CD4-positive, alpha-beta memory T cell (primary cell): ENCODE data around the gene SNX14. TPM values are rescaled to one million over a fixed set of nuclear protein-coding genes. Genes with fewer than 3 reads are reported as not detected.

Experiments used
- CTCF ChIA-PET: fragments of 350-600 bp; sonication (Branson Sonifier 250); formaldehyde crosslinking; loops from one replicate; lab custom pipeline; 2021; ENCODE audit warnings: inconsistent platforms; ENCODE audit not compliant: partially characterized antibody; lab: Charles Lee
- POLR2A ChIA-PET: fragments of 350-600 bp; sonication (Branson Sonifier 250); formaldehyde crosslinking; loops from one replicate; lab custom pipeline; 2021; ENCODE audit not compliant: partially characterized antibody; lab: Charles Lee
- DNase-seq, 5 donors: peaks; one replicate each; pipeline versions ENCODE4 v3.0.0 to v3.0.0-alpha.2; 2020 to 2022; ENCODE audit warnings: mixed read lengths in 1 of 5
- H3K27ac ChIP-seq: one replicate; pipeline ENCODE4 v1.7.0; 2013; ENCODE audit warnings: low read depth, low read length
- H3K27me3 ChIP-seq: 2 replicates; pipeline ENCODE4 v1.7.0; 2013; ENCODE audit warnings: mild to moderate bottlenecking, low read length, moderate library complexity; ENCODE audit not compliant: insufficient read depth
- H3K36me3 ChIP-seq: 2 replicates; pipeline ENCODE4 v1.7.0; 2013; ENCODE audit warnings: mild to moderate bottlenecking, low read length, moderate library complexity; ENCODE audit not compliant: insufficient read depth
- H3K4me1 ChIP-seq: 2 replicates; pipeline ENCODE4 v1.7.0; 2013; ENCODE audit warnings: mild to moderate bottlenecking, low read length, moderate library complexity; ENCODE audit not compliant: insufficient read depth
- H3K4me3 ChIP-seq, 2 donors: one replicate each; pipeline ENCODE4 v1.7.0; 2013; ENCODE audit warnings: low read length in 2 of 2, mild to moderate bottlenecking in 1 of 2
- H3K9me3 ChIP-seq, 2 donors: one replicate each; pipeline ENCODE4 v1.7.0; 2013; ENCODE audit warnings: low read length in 2 of 2, control low read depth in 1 of 2; ENCODE audit not compliant: control insufficient read depth in 1 of 2
- H3K27ac Mint-ChIP-seq, 7 donors: one replicate each; pipeline ENCODE4 v1.8.0; 2020 to 2021; ENCODE audit warnings: mixed read lengths in 7 of 7, mild to moderate bottlenecking in 6 of 7, inconsistent platforms in 3 of 7, moderate library complexity in 3 of 7
- H3K27me3 Mint-ChIP-seq, 2 donors: one replicate each; pipeline ENCODE4 v1.8.0; 2020 to 2021; ENCODE audit warnings: mixed read lengths in 2 of 2
- H3K36me3 Mint-ChIP-seq, 2 donors: one replicate each; pipeline ENCODE4 v1.8.0; 2020 to 2021; ENCODE audit warnings: mixed read lengths in 2 of 2, inconsistent platforms in 1 of 2, mild to moderate bottlenecking in 1 of 2
- H3K4me1 Mint-ChIP-seq, 4 donors: one replicate each; pipeline ENCODE4 v1.8.0; 2020 to 2021; ENCODE audit warnings: mixed read lengths in 4 of 4, mild to moderate bottlenecking in 1 of 4
- H3K4me3 Mint-ChIP-seq, 8 donors: one replicate each; pipeline ENCODE4 v1.8.0; 2020 to 2021; ENCODE audit warnings: mixed read lengths in 8 of 8, mild to moderate bottlenecking in 7 of 8, moderate library complexity in 6 of 8, inconsistent platforms in 3 of 8
- H3K9me3 Mint-ChIP-seq, 8 donors: one replicate each; pipeline ENCODE4 v1.8.0; 2020 to 2021; ENCODE audit warnings: mixed read lengths in 8 of 8, mild to moderate bottlenecking in 5 of 8, inconsistent platforms in 3 of 8, moderate library complexity in 1 of 8
- intact Hi-C: fragments of 100-400 bp; cut with micrococcal nuclease; formaldehyde crosslinking; loops from one replicate; pipeline ENCODE4 v1.15.1; 2023
- polyA plus RNA-seq, 2 donors: library from polyadenylated mRNA; unstranded; fragments of 300-500 nt; fragmentation: Illumina TruSeq; gene quantifications; one replicate each; pipeline ENCODE4 v1.2.3, GENCODE V29; 2021
- total RNA-seq, 2 experiments: library from RNA; stranded (reverse); gene quantifications; one replicate each; pipeline ENCODE4 v1.2.3, GENCODE V29; 2021

Gene SNX14, protein sequence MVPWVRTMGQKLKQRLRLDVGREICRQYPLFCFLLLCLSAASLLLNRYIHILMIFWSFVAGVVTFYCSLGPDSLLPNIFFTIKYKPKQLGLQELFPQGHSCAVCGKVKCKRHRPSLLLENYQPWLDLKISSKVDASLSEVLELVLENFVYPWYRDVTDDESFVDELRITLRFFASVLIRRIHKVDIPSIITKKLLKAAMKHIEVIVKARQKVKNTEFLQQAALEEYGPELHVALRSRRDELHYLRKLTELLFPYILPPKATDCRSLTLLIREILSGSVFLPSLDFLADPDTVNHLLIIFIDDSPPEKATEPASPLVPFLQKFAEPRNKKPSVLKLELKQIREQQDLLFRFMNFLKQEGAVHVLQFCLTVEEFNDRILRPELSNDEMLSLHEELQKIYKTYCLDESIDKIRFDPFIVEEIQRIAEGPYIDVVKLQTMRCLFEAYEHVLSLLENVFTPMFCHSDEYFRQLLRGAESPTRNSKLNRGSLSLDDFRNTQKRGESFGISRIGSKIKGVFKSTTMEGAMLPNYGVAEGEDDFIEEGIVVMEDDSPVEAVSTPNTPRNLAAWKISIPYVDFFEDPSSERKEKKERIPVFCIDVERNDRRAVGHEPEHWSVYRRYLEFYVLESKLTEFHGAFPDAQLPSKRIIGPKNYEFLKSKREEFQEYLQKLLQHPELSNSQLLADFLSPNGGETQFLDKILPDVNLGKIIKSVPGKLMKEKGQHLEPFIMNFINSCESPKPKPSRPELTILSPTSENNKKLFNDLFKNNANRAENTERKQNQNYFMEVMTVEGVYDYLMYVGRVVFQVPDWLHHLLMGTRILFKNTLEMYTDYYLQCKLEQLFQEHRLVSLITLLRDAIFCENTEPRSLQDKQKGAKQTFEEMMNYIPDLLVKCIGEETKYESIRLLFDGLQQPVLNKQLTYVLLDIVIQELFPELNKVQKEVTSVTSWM
- total RNA-seq (10 to 100 TPM; 63.0 to 70.3 TPM), polyA plus RNA-seq (10 to 100 TPM; 42.6 to 58.7 TPM)

DNA sequence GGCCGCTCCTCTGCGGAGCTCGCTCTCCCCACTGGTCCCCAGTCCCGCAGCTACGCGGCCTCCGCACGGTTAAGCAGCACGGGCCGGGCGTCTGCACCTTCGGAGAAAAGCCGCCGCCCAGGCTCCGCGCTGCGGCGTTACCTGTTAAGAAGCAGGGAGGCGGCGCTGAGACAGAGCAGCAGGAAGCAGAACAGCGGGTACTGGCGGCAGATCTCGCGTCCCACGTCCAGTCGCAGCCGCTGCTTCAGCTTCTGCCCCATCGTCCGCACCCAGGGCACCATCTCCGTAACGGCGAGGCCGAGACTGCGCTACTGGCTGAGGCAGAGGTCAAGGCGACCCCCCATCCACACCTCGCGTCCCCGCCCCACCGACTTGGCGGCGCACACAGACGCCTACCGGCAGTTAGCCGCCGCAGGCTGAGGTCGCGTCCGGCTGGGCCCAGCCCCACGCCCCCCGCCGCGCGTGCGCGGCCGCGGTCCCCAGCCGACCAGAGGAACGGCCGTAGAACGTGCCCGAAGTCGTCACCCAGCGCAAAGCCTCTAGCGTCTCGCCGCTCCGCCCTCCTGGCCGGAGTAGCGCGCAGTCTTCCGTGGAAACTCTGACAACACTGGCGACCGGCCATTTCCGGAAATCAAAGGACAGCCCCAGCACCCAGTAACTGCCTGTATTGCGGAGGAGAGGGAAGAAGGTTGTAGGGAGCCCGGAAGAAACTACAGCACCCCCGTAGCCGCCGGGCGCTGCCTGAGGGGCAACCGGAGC lies at the start of gene SNX14:
TSS of gene SNX14 (minus strand) at position 421 of the 759 bp plus-strand sequence. CDS start at position 281, 140 bp downstream.
- Histone ChIP-seq H3K4me3 (peak within 1 kb of the TSS; percentile 59 to 86), H3K27me3 (no peaks in the 10 kb centered on the region), H3K27ac (peak within 1 kb of the TSS; percentile 83), H3K9me3 (no peaks in the 10 kb centered on the region), H3K4me1 (peaks cover 33% of the 10 kb centered on the region), H3K36me3 (no peaks in the 10 kb centered on the region)
- intact Hi-C loops = loop anchor here (1.0 to 5.0 kb wide), 5 partner anchors 49 to 1366 kb away; partner anchors contain the start of genes CEP162 and SYNCRIP
- H3K9me3 Mint-ChIP-seq = peaks cover 0 to 4% (median 0%) of the 10 kb centered on the region in 8 donors
- CTCF ChIA-PET = interaction anchor here (0.6 to 2.7 kb wide), 12 partner anchors 9 to 84 kb away, joined by 3 to 17 read pairs (median 3); no protein-coding TSS in a partner anchor
- peak; percentile 74 to 87 (median 78) for DNase-seq
- peaks cover 17 to 32% of the 10 kb centered on the region in 2 donors for H3K36me3 Mint-ChIP-seq
- POLR2A ChIA-PET = interaction anchor here (0.6 to 7.5 kb wide), 16 partner anchors 8 to 85 kb away, joined by 3 to 162 read pairs (median 4); partner anchors contain the start of gene SYNCRIP
- H3K27ac Mint-ChIP-seq = peak within 1 kb of the TSS; percentile 96 to 99 (median 98)
- H3K27me3 Mint-ChIP-seq = no peaks in the 10 kb centered on the region
- H3K4me3 Mint-ChIP-seq = peak within 1 kb of the TSS; percentile 92 to 98 (median 96)
- peaks cover 29 to 56% (median 43%) of the 10 kb centered on the region in 4 donors for H3K4me1 Mint-ChIP-seq

DNA sequence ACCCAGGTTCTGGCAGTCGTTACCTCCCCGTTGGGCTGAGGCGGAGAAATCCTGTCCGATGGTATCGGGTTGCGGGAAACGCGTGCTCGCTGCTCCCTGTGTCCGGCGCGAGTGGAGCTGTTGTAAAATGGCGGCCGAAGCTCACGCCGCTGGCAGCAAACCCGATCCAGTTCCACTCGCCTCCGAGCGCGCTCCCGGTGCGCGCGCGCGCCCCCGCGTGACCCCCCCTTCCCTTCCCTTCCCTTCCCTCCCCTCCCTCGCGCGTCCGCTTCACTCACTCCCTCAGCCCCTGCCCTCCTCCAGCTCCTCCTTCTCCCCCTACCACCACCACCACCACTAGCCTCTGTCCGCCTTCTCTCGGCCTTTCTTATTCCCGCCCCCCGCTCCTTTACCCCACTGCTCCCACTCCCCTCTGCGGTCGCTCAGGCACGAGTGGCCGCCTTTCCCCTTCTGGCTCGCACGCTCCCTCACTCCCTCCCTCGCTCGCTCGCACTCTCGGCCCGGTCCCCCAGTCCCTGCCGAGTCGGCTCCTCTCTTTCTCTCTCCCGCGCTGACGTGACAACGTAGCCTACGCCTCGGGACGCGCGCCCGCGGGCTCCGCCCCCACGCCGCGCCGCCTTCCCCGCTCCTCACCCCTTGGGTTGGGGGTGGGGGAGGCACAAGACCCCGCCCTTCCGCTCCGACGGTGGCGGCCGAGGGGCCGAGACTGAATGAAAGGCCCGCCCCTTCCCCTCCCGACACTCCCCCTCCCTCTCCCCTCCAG lies 49.3 kb upstream of the SNX14 start, which contains the start of gene SYNCRIP:
TSS of gene SYNCRIP (minus strand) at position 113 of the 763 bp plus-strand sequence. CDS start 1,447 bp downstream, outside the sequence.
- peaks cover 0 to 3% (median 0%) of the 10 kb centered on the region in 8 donors for H3K9me3 Mint-ChIP-seq
- H3K4me1 ChIP-seq = peaks cover 43% of the 10 kb centered on the region
- H3K9me3 ChIP-seq = no peaks in the 10 kb centered on the region
- ChIA-PET CTCF (interaction anchor here (0.8 to 9.4 kb wide), 6 partner anchors 12 to 38 kb away, joined by 3 to 129 read pairs (median 4); no protein-coding TSS in a partner anchor), POLR2A (interaction anchor here (0.8 to 14.8 kb wide), 18 partner anchors 8 to 1783 kb away, joined by 3 to 1033 read pairs (median 7); partner anchors contain the start of genes CEP162, CYB5R4, SNX14 and ZNF292)
- DNase-seq = peak; percentile 97 to 99 (median 99)
- no peaks in the 10 kb centered on the region for H3K27me3 ChIP-seq
- H3K4me3 ChIP-seq = peak within 1 kb of the TSS; percentile 82 to 98
- peaks cover 18% of the 10 kb centered on the region for H3K36me3 ChIP-seq
- peaks cover 32 to 50% of the 10 kb centered on the region in 2 donors for H3K36me3 Mint-ChIP-seq
- intact Hi-C loops = loop anchor here (1.0 kb wide), 2 partner anchors 35 to 49 kb away; no protein-coding TSS in a partner anchor
- peak within 1 kb of the TSS; percentile 92 to 98 (median 94) for H3K4me3 Mint-ChIP-seq
- peaks cover 0 to 2% of the 10 kb centered on the region in 2 donors for H3K27me3 Mint-ChIP-seq
- H3K4me1 Mint-ChIP-seq = peaks cover 38 to 65% (median 47%) of the 10 kb centered on the region in 4 donors
- H3K27ac Mint-ChIP-seq = peak within 1 kb of the TSS; percentile 98 to 100 (median 99)
- H3K27ac ChIP-seq = peak within 1 kb of the TSS; percentile 96

DNA sequence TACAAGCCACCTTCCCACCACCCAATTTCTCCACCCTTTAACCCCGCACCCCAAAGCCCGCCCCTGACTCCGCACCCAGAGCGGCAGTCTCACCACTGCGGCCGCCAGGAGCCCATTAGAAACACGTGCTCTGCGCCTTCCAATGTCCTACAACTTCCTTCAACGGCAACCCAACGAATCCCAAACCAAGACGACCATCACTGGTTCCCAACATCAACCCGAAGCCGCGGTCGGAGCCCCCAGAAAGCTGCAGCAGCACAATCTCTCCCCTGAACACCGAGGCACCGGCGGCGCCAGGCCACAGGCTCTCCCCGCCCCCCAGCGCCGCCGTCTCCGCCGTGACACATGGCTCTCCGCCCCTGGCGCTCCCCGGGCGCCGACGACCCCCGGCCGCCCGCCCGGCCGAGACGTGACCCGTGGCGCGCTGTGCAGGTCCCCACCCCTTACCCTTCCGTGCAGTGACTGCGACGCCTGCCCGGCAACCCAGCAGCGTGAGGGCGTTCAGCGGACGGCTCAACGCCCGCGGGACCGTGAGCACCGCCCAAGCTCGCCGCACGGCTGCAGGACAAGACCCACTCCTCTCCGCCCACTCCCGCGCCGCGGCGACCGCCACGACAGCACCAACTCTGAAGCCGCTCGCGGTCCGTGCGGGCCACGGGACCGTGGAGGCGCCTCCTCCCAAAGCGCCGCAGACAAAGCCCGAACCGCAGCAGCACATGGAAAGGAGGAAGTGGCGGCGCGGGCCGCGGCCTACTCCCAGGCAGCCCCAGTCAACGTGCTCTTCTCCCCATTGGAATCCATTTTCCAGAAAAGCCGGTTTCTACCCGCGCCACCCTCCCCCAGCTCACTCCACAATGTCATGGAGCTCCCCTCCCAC lies 48.5 kb upstream of the SNX14 start:
- POLR2A ChIA-PET = interaction anchor here (0.7 to 14.8 kb wide), 19 partner anchors 7 to 1782 kb away, joined by 3 to 1033 read pairs (median 7); partner anchors contain the start of genes CEP162, CYB5R4, SNX14 and ZNF292
- peaks cover 40 to 59% of the 10 kb centered on the region in 2 donors for H3K36me3 Mint-ChIP-seq

GRCh38 chr6:85641522-85641896 lies 47.9 kb upstream of the SNX14 start:
- H3K4me3 ChIP-seq = peak overlapping the region; percentile 82 to 98
- H3K9me3 ChIP-seq = no peaks in the 10 kb centered on the region
- Mint-ChIP-seq H3K4me3 (peak overlapping the region; percentile 91 to 98 (median 94)), H3K27ac (peak overlapping the region; percentile 95 to 100 (median 99)), H3K36me3 (peaks cover 45 to 64% of the 10 kb centered on the region in 2 donors), H3K4me1 (peaks cover 47 to 78% (median 59%) of the 10 kb centered on the region in 4 donors), H3K27me3 (peaks cover 0 to 2% of the 10 kb centered on the region in 2 donors), H3K9me3 (peaks cover 0 to 3% (median 0%) of the 10 kb centered on the region in 8 donors)
- peak overlapping the region; percentile 96 for H3K27ac ChIP-seq
- intact Hi-C loops = no loop called here
- peaks cover 52% of the 10 kb centered on the region for H3K4me1 ChIP-seq
- no peak for DNase-seq
- no peaks in the 10 kb centered on the region for H3K27me3 ChIP-seq
- ChIA-PET POLR2A (interaction anchor here (1.1 to 14.8 kb wide), 8 partner anchors 10 to 1514 kb away, joined by 3 to 1033 read pairs (median 12); partner anchors contain the start of genes SNX14 and ZNF292), CTCF (interaction anchor here (2.5 to 9.4 kb wide), 3 partner anchors 29 to 49 kb away, joined by 10 to 129 read pairs (median 17); partner anchors contain the start of gene SNX14)
- peaks cover 32% of the 10 kb centered on the region for H3K36me3 ChIP-seq

More for the DNA sequence above, 48.5 kb upstream of the SNX14 start:
- Histone ChIP-seq H3K9me3 (no peaks in the 10 kb centered on the region), H3K27me3 (no peaks in the 10 kb centered on the region), H3K4me3 (peak overlapping the region; percentile 82 to 98), H3K36me3 (peaks cover 26% of the 10 kb centered on the region), H3K4me1 (peaks cover 51% of the 10 kb centered on the region), H3K27ac (peak overlapping the region; percentile 96)
- CTCF ChIA-PET = interaction anchor here (0.8 to 9.4 kb wide), 6 partner anchors 11 to 39 kb away, joined by 3 to 129 read pairs (median 4); no protein-coding TSS in a partner anchor
- Mint-ChIP-seq H3K27ac (peak overlapping the region; percentile 98 to 100 (median 99)), H3K4me1 (peaks cover 45 to 73% (median 55%) of the 10 kb centered on the region in 4 donors), H3K4me3 (peak overlapping the region; percentile 91 to 98 (median 94)), H3K27me3 (peaks cover 0 to 2% of the 10 kb centered on the region in 2 donors), H3K9me3 (peaks cover 0 to 3% (median 0%) of the 10 kb centered on the region in 8 donors)
- intact Hi-C loops = loop anchor here (1.0 kb wide), 1 partner anchor 48 kb away; no protein-coding TSS in a partner anchor
- DNase-seq = peak; percentile 51 to 72 (median 54)

GRCh38 chr6:85640821-85641220 lies 47.2 kb upstream of the SNX14 start:
- intact Hi-C loops = no loop called here
- ChIA-PET CTCF (interaction anchor here (1.1 to 9.4 kb wide), 5 partner anchors 29 to 50 kb away, joined by 3 to 129 read pairs (median 10); partner anchors contain the start of gene SNX14), POLR2A (interaction anchor here (1.1 to 14.8 kb wide), 6 partner anchors 9 to 46 kb away, joined by 4 to 1033 read pairs (median 20); partner anchors contain the start of gene SNX14)
- Mint-ChIP-seq H3K4me3 (peak overlapping the region; percentile 91 to 98 (median 94)), H3K27ac (peak overlapping the region; percentile 15 to 99 (median 95)), H3K4me1 (peaks cover 50 to 81% (median 61%) of the 10 kb centered on the region in 4 donors), H3K9me3 (peaks cover 0 to 3% (median 0%) of the 10 kb centered on the region in 8 donors), H3K27me3 (peaks cover 0 to 2% of the 10 kb centered on the region in 2 donors), H3K36me3 (peaks cover 47 to 66% of the 10 kb centered on the region in 2 donors)
- H3K4me1 ChIP-seq = peaks cover 52% of the 10 kb centered on the region
- DNase-seq = no peak
- no peak overlapping the region for H3K4me3 ChIP-seq
- no peaks in the 10 kb centered on the region for H3K9me3 ChIP-seq
- peak overlapping the region; percentile 96 for H3K27ac ChIP-seq
- H3K27me3 ChIP-seq = no peaks in the 10 kb centered on the region
- peaks cover 36% of the 10 kb centered on the region for H3K36me3 ChIP-seq
